ENCODE data around the gene KIAA1217.

Gene KIAA1217

DNA sequence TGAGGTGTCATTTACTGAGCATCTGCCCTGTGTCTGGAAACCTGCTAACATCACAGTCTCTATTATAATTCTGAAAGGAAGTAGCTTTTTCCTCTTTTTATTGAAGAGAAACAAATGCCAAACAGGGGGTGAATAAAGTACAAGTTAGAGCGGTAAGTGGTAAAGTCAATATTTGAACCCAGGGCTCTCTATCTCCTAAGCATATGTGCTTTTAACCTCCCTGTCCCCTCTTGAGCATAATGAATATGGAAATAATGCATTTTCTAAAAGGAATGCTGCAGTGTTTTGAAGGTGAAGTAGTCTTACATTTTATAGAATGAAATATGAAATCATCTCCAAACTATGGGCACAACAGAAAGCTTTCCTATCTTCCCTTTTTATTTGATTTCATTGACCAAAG is 196.7 kb downstream of the KIAA1217 start:
- Histone ChIP-seq H3K9me3 (ENCODE audit: control insufficient read depth in 2 of 2, low read length in 2 of 2) (no peaks in the 10 kb centered on the region), H3K4me3 (ENCODE audit: low read length in 2 of 2) (no peak overlapping the region), H3K27ac (ENCODE audit: low read length) (no peak overlapping the region), H3K9ac (ENCODE audit: low read length in 2 of 2) (no peak overlapping the region), H3K36me3 (ENCODE audit: control insufficient read depth in 2 of 2, insufficient read depth in 2 of 2, low read length in 2 of 2) (no peaks in the 10 kb centered on the region), H3K27me3 (ENCODE audit: control insufficient read depth in 1 of 2, insufficient read depth in 2 of 2, low read length in 2 of 2) (no peaks in the 10 kb centered on the region), H3K4me1 (ENCODE audit: control insufficient read depth, insufficient read depth, low read length) (no peaks in the 10 kb centered on the region)

DNA sequence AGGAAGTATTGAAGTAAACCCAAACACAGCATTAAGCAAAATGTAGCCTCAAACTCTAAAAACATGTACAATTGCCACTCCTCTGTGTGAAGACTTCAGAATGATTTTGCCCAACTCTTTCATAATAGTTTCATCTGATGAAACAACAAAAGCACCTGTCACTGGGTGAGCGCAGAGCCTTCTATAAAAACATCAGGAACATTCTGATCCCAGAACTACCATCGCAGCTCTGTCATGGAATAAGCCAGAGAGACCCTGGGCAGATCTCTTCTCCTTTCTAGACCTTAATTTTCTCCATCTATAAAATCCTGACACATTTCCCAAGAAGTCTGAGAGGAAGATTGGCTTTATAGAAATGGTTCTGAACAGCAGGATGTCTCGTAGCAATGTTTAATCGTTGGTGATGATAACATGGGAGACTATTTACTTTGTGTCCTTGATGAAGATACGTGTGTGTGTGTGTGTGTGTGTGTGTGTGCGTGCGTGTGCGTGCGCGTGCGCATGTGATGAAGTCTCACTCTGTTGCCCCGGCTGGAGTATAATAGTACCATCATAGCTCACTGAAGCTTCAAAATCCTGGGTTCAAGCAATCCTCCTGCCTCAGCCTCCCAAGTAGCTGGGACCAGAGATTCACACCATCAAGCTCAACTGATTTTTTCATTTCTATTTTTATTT is 198.0 kb downstream of the KIAA1217 start:
- Histone ChIP-seq H3K9ac (ENCODE audit: low read length in 2 of 2) (no peak overlapping the region), H3K27ac (ENCODE audit: low read length) (no peak overlapping the region), H3K36me3 (ENCODE audit: control insufficient read depth in 2 of 2, insufficient read depth in 2 of 2, low read length in 2 of 2) (no peaks in the 10 kb centered on the region), H3K9me3 (ENCODE audit: control insufficient read depth in 2 of 2, low read length in 2 of 2) (no peaks in the 10 kb centered on the region), H3K27me3 (ENCODE audit: control insufficient read depth in 1 of 2, insufficient read depth in 2 of 2, low read length in 2 of 2) (no peaks in the 10 kb centered on the region), H3K4me1 (ENCODE audit: control insufficient read depth, insufficient read depth, low read length) (no peaks in the 10 kb centered on the region), H3K4me3 (ENCODE audit: low read length in 2 of 2) (no peak overlapping the region)

DNA sequence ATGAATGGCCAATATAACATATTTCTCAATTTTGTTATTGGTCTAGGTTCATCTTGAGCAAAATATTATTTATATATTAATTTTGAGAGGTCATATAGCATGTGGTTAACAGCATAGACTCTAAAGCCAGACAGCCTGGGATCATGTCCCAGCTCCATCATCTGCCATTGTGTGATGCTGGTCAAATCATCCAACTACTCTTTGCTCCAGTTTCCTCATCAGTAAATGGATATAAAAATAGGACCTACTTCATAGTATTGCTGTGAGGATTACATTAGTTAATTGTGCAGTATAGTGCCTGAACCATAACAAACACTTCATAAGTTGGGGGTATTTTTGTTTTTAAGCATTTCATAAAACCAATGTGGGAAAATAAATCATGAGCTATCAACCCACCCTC is 199.0 kb downstream of the KIAA1217 start:
- no peaks in the 10 kb centered on the region for H3K4me1 ChIP-seq (ENCODE audit: control insufficient read depth, insufficient read depth, low read length)
- H3K27me3 ChIP-seq (ENCODE audit: control insufficient read depth in 1 of 2, insufficient read depth in 2 of 2, low read length in 2 of 2): no peaks in the 10 kb centered on the region
- H3K9me3 ChIP-seq (ENCODE audit: control insufficient read depth in 2 of 2, low read length in 2 of 2): no peaks in the 10 kb centered on the region
- H3K9ac ChIP-seq (ENCODE audit: low read length in 2 of 2): no peak overlapping the region
- H3K36me3 ChIP-seq (ENCODE audit: control insufficient read depth in 2 of 2, insufficient read depth in 2 of 2, low read length in 2 of 2): no peaks in the 10 kb centered on the region
- no peak overlapping the region for H3K4me3 ChIP-seq (ENCODE audit: low read length in 2 of 2)
- H3K27ac ChIP-seq (ENCODE audit: low read length): no peak overlapping the region

DNA sequence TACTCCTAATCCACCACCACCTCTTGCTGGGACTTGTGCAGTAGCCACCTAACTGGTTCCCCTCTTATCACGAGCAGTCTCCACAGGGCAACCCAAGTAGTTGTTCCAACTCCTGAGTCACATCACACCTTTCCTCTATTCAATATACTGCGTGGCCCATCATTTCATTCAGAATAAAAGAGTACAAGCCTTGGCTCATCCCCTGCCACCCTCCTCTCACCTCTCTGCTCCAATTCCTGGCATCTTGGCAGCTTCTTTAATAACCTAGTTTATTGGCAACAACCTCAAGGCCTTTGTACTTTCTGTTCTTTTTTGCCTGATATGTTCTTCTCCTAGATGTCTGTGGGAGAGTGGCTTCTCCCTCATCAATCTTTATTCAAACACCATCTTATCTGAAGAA is 199.4 kb downstream of the KIAA1217 start:
- H3K4me3 ChIP-seq (ENCODE audit: low read length in 2 of 2): no peak overlapping the region
- no peaks in the 10 kb centered on the region for H3K9me3 ChIP-seq (ENCODE audit: control insufficient read depth in 2 of 2, low read length in 2 of 2)
- no peaks in the 10 kb centered on the region for H3K36me3 ChIP-seq (ENCODE audit: control insufficient read depth in 2 of 2, insufficient read depth in 2 of 2, low read length in 2 of 2)
- no peaks in the 10 kb centered on the region for H3K4me1 ChIP-seq (ENCODE audit: control insufficient read depth, insufficient read depth, low read length)
- H3K27ac ChIP-seq (ENCODE audit: low read length): no peak overlapping the region
- no peaks in the 10 kb centered on the region for H3K27me3 ChIP-seq (ENCODE audit: control insufficient read depth in 1 of 2, insufficient read depth in 2 of 2, low read length in 2 of 2)
- H3K9ac ChIP-seq (ENCODE audit: low read length in 2 of 2): no peak overlapping the region

DNA sequence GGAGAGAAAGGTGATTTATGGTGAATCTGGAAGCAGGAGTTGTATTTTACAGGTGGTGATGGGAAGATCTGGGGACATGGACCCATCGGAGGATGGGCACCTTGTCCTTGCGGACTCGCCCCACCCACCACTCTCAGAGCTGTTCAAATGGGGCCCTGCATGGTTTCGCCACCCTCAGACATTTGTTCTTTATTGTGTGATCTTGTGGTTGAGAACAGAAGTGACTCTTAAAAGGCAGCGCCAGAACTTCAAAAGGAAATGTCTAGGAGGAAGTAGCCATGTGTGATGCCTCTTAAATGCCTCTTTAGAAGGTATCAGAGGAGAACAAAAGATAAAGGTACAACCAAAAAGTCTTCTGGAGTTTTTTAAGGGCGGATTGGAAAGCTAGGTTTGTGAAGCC is 205.7 kb downstream of the KIAA1217 start:
- Histone ChIP-seq H3K4me1 (ENCODE audit: control insufficient read depth, insufficient read depth, low read length) (peaks cover 16% of the 10 kb centered on the region), H3K9me3 (ENCODE audit: control insufficient read depth in 2 of 2, low read length in 2 of 2) (no peaks in the 10 kb centered on the region), H3K36me3 (ENCODE audit: control insufficient read depth in 2 of 2, insufficient read depth in 2 of 2, low read length in 2 of 2) (no peaks in the 10 kb centered on the region), H3K9ac (ENCODE audit: low read length in 2 of 2) (no peak overlapping the region), H3K27ac (ENCODE audit: low read length) (no peak overlapping the region), H3K4me3 (ENCODE audit: low read length in 2 of 2) (no peak overlapping the region), H3K27me3 (ENCODE audit: control insufficient read depth in 1 of 2, insufficient read depth in 2 of 2, low read length in 2 of 2) (no peaks in the 10 kb centered on the region)

- H3K9me3 ChIP-seq (ENCODE audit: control insufficient read depth in 2 of 2, low read length in 2 of 2): no peaks in the 10 kb centered on the region
- no peaks in the 10 kb centered on the region for H3K36me3 ChIP-seq (ENCODE audit: control insufficient read depth in 2 of 2, insufficient read depth in 2 of 2, low read length in 2 of 2)
- H3K27me3 ChIP-seq (ENCODE audit: control insufficient read depth in 1 of 2, insufficient read depth in 2 of 2, low read length in 2 of 2): no peaks in the 10 kb centered on the region
- peaks cover 16% of the 10 kb centered on the region for H3K4me1 ChIP-seq (ENCODE audit: control insufficient read depth, insufficient read depth, low read length)
- peak overlapping the region; percentile 37 for H3K27ac ChIP-seq (ENCODE audit: low read length)
- peak overlapping the region in 1 of 2 donors; percentile 47 for H3K4me3 ChIP-seq (ENCODE audit: low read length in 2 of 2)
- peak overlapping the region in 1 of 2 donors; percentile 51 for H3K9ac ChIP-seq (ENCODE audit: low read length in 2 of 2)
These were observed 206.7 kb downstream of the KIAA1217 start for GRCh38 chr10:24415455-24416125.

DNA sequence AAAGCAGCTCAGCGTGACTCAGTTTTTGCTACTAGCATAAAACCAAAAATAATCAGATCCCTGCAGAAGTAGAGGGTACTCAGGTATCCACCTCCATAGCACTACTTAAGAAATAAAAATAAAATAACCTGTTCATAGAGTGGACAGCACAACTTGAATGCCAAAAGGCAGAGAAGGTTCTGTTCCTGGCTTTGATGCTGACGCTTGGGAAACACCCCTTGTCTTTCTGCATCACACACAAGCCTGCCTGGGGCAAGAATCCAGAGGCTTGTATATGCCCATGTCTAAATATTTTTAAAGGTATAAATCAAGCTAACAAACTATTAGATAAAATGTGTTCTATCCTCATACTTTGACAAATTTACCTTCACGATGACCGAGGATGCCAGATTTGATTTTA is 207.3 kb downstream of the KIAA1217 start:
- Histone ChIP-seq H3K4me3 (ENCODE audit: low read length in 2 of 2) (no peak overlapping the region), H3K4me1 (ENCODE audit: control insufficient read depth, insufficient read depth, low read length) (peaks cover 16% of the 10 kb centered on the region), H3K9me3 (ENCODE audit: control insufficient read depth in 2 of 2, low read length in 2 of 2) (no peaks in the 10 kb centered on the region), H3K9ac (ENCODE audit: low read length in 2 of 2) (peak overlapping the region in 1 of 2 donors; percentile 36), H3K27me3 (ENCODE audit: control insufficient read depth in 1 of 2, insufficient read depth in 2 of 2, low read length in 2 of 2) (no peaks in the 10 kb centered on the region), H3K27ac (ENCODE audit: low read length) (peak overlapping the region; percentile 37), H3K36me3 (ENCODE audit: control insufficient read depth in 2 of 2, insufficient read depth in 2 of 2, low read length in 2 of 2) (no peaks in the 10 kb centered on the region)

GRCh38 chr10:24417053-24417452 is 208.1 kb downstream of the KIAA1217 start:
- Histone ChIP-seq H3K4me3 (ENCODE audit: low read length in 2 of 2) (no peak overlapping the region), H3K36me3 (ENCODE audit: control insufficient read depth in 2 of 2, insufficient read depth in 2 of 2, low read length in 2 of 2) (no peaks in the 10 kb centered on the region), H3K27me3 (ENCODE audit: control insufficient read depth in 1 of 2, insufficient read depth in 2 of 2, low read length in 2 of 2) (no peaks in the 10 kb centered on the region), H3K9ac (ENCODE audit: low read length in 2 of 2) (no peak overlapping the region), H3K9me3 (ENCODE audit: control insufficient read depth in 2 of 2, low read length in 2 of 2) (no peaks in the 10 kb centered on the region), H3K4me1 (ENCODE audit: control insufficient read depth, insufficient read depth, low read length) (peaks cover 16% of the 10 kb centered on the region), H3K27ac (ENCODE audit: low read length) (no peak overlapping the region)

GRCh38 chr10:24418532-24418931 is 209.6 kb downstream of the KIAA1217 start:
- H3K27ac ChIP-seq (ENCODE audit: low read length): no peak overlapping the region
- H3K9ac ChIP-seq (ENCODE audit: low read length in 2 of 2): no peak overlapping the region
- no peaks in the 10 kb centered on the region for H3K27me3 ChIP-seq (ENCODE audit: control insufficient read depth in 1 of 2, insufficient read depth in 2 of 2, low read length in 2 of 2)
- no peak overlapping the region for H3K4me3 ChIP-seq (ENCODE audit: low read length in 2 of 2)
- H3K36me3 ChIP-seq (ENCODE audit: control insufficient read depth in 2 of 2, insufficient read depth in 2 of 2, low read length in 2 of 2): no peaks in the 10 kb centered on the region
- H3K4me1 ChIP-seq (ENCODE audit: control insufficient read depth, insufficient read depth, low read length): peaks cover 16% of the 10 kb centered on the region
- no peaks in the 10 kb centered on the region for H3K9me3 ChIP-seq (ENCODE audit: control insufficient read depth in 2 of 2, low read length in 2 of 2)

DNA sequence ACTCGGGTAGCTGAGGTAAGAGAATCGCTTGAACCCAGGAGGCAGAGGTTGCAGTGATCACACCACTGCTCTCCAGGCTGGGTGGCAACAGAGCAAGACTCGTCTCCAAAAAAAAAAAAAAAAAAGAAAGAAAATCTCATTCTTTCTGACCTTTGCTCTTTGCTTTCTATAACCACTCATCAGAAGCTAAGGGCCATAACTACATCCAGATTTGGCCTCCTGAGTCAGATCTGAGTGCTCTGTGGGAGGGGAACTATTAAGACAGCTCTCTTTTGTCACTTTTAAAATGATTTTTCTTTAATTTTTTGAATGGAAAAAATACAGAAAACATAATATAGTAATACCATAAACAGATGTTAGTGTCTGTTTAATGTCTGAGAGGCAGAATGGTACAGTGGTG is 210.1 kb downstream of the KIAA1217 start:
- no peak overlapping the region for H3K9ac ChIP-seq (ENCODE audit: low read length in 2 of 2)
- H3K4me3 ChIP-seq (ENCODE audit: low read length in 2 of 2): no peak overlapping the region
- no peak overlapping the region for H3K27ac ChIP-seq (ENCODE audit: low read length)
- peaks cover 16% of the 10 kb centered on the region for H3K4me1 ChIP-seq (ENCODE audit: control insufficient read depth, insufficient read depth, low read length)
- no peaks in the 10 kb centered on the region for H3K27me3 ChIP-seq (ENCODE audit: control insufficient read depth in 1 of 2, insufficient read depth in 2 of 2, low read length in 2 of 2)
- H3K36me3 ChIP-seq (ENCODE audit: control insufficient read depth in 2 of 2, insufficient read depth in 2 of 2, low read length in 2 of 2): no peaks in the 10 kb centered on the region
- no peaks in the 10 kb centered on the region for H3K9me3 ChIP-seq (ENCODE audit: control insufficient read depth in 2 of 2, low read length in 2 of 2)

DNA sequence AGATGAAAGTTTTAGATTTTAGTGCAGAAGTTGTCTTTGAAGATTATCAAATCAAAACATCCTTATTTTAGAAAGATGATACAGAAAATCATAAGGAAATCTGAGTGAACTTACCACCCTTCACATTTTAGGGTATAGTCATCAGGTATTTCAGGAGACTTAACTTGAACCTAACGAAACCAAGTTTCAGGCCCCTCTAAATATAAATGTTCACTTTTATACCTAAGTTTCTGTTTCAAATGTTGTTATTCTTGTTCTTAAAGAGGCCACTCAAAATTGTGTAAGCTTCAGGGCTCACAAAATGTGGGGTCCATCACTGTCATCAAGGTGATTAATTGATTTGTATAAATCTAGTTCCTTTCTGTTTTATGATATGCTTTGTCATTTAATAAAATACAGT is 216.2 kb downstream of the KIAA1217 start:
- Histone ChIP-seq H3K9me3 (ENCODE audit: control insufficient read depth in 2 of 2, low read length in 2 of 2) (no peaks in the 10 kb centered on the region), H3K4me1 (ENCODE audit: control insufficient read depth, insufficient read depth, low read length) (peaks cover 4% of the 10 kb centered on the region), H3K4me3 (ENCODE audit: low read length in 2 of 2) (no peak overlapping the region), H3K36me3 (ENCODE audit: control insufficient read depth in 2 of 2, insufficient read depth in 2 of 2, low read length in 2 of 2) (no peaks in the 10 kb centered on the region), H3K9ac (ENCODE audit: low read length in 2 of 2) (no peak overlapping the region), H3K27ac (ENCODE audit: low read length) (no peak overlapping the region), H3K27me3 (ENCODE audit: control insufficient read depth in 1 of 2, insufficient read depth in 2 of 2, low read length in 2 of 2) (no peaks in the 10 kb centered on the region)
